Caco-2 (cell line): ENCODE measurements around the gene PRR13. TPM values are rescaled to one million over a fixed set of nuclear protein-coding genes. Genes with fewer than 3 reads are reported as not detected.

Experiments
- BruUV-seq: library from RNA; stranded (reverse); fragments of 400-500 nt; replicated peaks from 2 replicates; lab custom pipeline; 2021; lab: Mats Ljungman, UMichigan
- CTCF ChIA-PET: fragments of 300-600 bp; sonication (Branson Sonifier 250); formaldehyde crosslinking; loops from one replicate; lab custom pipeline; 2022; ENCODE audit warnings: antibody characterized with exemption; lab: Charles Lee
- POLR2A ChIA-PET: fragments of 300-600 bp; sonication (Branson Sonifier 250); formaldehyde crosslinking; loops from one replicate; lab custom pipeline; 2022; ENCODE audit warnings: antibody characterized with exemption; lab: Charles Lee
- DNase-seq, 2 experiments: peaks; one replicate each; pipeline versions ENCODE4 v3.0.0 to v3.0.0-alpha.2; 2020 to 2022
- H3K27me3 ChIP-seq: replicated peaks from 2 replicates; pipeline ENCODE4 v1.6.0; 2011; ENCODE audit warnings: low read length; ENCODE audit not compliant: control insufficient read depth, insufficient read depth
- H3K36me3 ChIP-seq: 2 replicates; pipeline ENCODE4 v1.5.1; 2011; ENCODE audit warnings: low read length; ENCODE audit not compliant: control insufficient read depth, insufficient read depth
- H3K4me1 ChIP-seq: fragments of 250-450 bp; sonication (Bioruptor Pico); 2 replicates; pipeline ENCODE4 v1.5.1; 2020; ENCODE audit warnings: mild to moderate bottlenecking
- H3K4me3 ChIP-seq: 2 replicates; pipeline ENCODE4 v1.5.1; 2011; ENCODE audit warnings: low read depth, mild to moderate bottlenecking, control low read depth, low read length
- H3K9me3 ChIP-seq: fragments of 250-450 bp; sonication (Bioruptor Pico); 2 replicates; pipeline ENCODE4 v1.5.1; 2020; ENCODE audit warnings: mild to moderate bottlenecking, moderate library complexity
- H3K27ac Mint-ChIP-seq: one replicate; pipeline ENCODE4 v1.8.0; 2022; ENCODE audit warnings: mixed read lengths; ENCODE audit not compliant: unreplicated experiment
- H3K27me3 Mint-ChIP-seq: one replicate; pipeline ENCODE4 v1.8.0; 2022; ENCODE audit warnings: mixed read lengths; ENCODE audit not compliant: insufficient read depth, unreplicated experiment
- H3K36me3 Mint-ChIP-seq: one replicate; pipeline ENCODE4 v1.8.0; 2022; ENCODE audit warnings: mild to moderate bottlenecking, mixed read lengths; ENCODE audit not compliant: insufficient read depth, unreplicated experiment
- H3K4me1 Mint-ChIP-seq: one replicate; pipeline ENCODE4 v1.8.0; 2022; ENCODE audit warnings: low read depth, mixed read lengths; ENCODE audit not compliant: unreplicated experiment
- H3K4me3 Mint-ChIP-seq: one replicate; pipeline ENCODE4 v1.8.0; 2022; ENCODE audit warnings: mild to moderate bottlenecking, moderate library complexity, mixed read lengths; ENCODE audit not compliant: unreplicated experiment
- H3K9me3 Mint-ChIP-seq: one replicate; pipeline ENCODE4 v1.8.0; 2022; ENCODE audit warnings: mixed read lengths; ENCODE audit not compliant: unreplicated experiment
- CTCF ChIP-seq, 2 experiments: fragments of 200-600 bp in 1 of 2; IDR thresholded peaks; 1 replicate in 1 of 2; 2 replicates in 1 of 2; pipeline versions ENCODE4 v1.5.1 to v1.8.0; 2011 to 2022; ENCODE audit warnings: antibody characterized with exemption in 1 of 2, control low read depth in 1 of 2, inconsistent platforms in 1 of 2, low read depth in 1 of 2, low read length in 1 of 2, mild to moderate bottlenecking in 1 of 2, moderate library complexity in 1 of 2; ENCODE audit not compliant: insufficient read depth in 1 of 2, severe bottlenecking in 1 of 2, unreplicated experiment in 1 of 2
- intact Hi-C: fragments of 100-400 bp; cut with micrococcal nuclease; formaldehyde crosslinking; loops from one replicate; pipeline ENCODE4 v1.10.0; 2022; ENCODE audit not compliant: unreplicated experiment
- total RNA-seq: library from RNA; stranded (reverse); gene quantifications from 2 replicates; pipeline ENCODE4 v1.2.3, GENCODE V29; 2022

PRR13 gene
- total RNA-seq, 1 experiment from 2014 or later: 400 TPM

- ChIA-PET POLR2A (interaction anchor here (1.0 kb wide), 1 partner anchor 11 kb away, joined by 4 read pairs; no protein-coding TSS in a partner anchor), CTCF (interaction anchor here (0.6 to 2.1 kb wide), 9 partner anchors 8 to 172 kb away, joined by 3 to 7 read pairs (median 5); partner anchors contain the start of genes AAAS and TARBP2)
- Histone ChIP-seq H3K27me3 (no peaks in the 10 kb centered on the region), H3K9me3 (no peaks in the 10 kb centered on the region), H3K36me3 (no peaks in the 10 kb centered on the region), H3K4me1 (peaks cover 18% of the 10 kb centered on the region), H3K4me3 (peak overlapping the region; percentile 61)
- Mint-ChIP-seq H3K9me3 (no peaks in the 10 kb centered on the region), H3K36me3 (peaks cover 27% of the 10 kb centered on the region), H3K27ac (peak overlapping the region; percentile 72), H3K4me1 (peaks cover 27% of the 10 kb centered on the region), H3K4me3 (peak overlapping the region; percentile 88), H3K27me3 (no peaks in the 10 kb centered on the region)
- no TSS peak for BruUV-seq
- TF ChIP-seq CTCF (IDR thresholded peaks at IDR 0.05; ENCODE audit: insufficient read depth in 1 of 2, low read depth in 1 of 2, low read length in 1 of 2, severe bottlenecking in 1 of 2, unreplicated experiment in 1 of 2): no peak
- peak; percentile 96 for DNase-seq
- intact Hi-C loops: loop anchor here (1.0 kb wide), 1 partner anchor 8 kb away; the partner anchor contains the start of gene TARBP2
Measured at GRCh38 chr12:53492830-53493609, 51.5 kb downstream of the PRR13 start.

- no peaks in the 10 kb centered on the region for H3K36me3 ChIP-seq
- H3K9me3 ChIP-seq: no peaks in the 10 kb centered on the region
- BruUV-seq: TSS peak; percentile 93
- H3K4me1 ChIP-seq: peaks cover 18% of the 10 kb centered on the region
- H3K27me3 ChIP-seq: no peaks in the 10 kb centered on the region
- peak overlapping the region; percentile 72 for H3K27ac Mint-ChIP-seq
- peak overlapping the region; percentile 88 for H3K4me3 Mint-ChIP-seq
- H3K27me3 Mint-ChIP-seq: no peaks in the 10 kb centered on the region
- peak overlapping the region; percentile 61 for H3K4me3 ChIP-seq
- intact Hi-C loops: loop anchor here (1.0 kb wide), 1 partner anchor 8 kb away; the partner anchor contains the start of gene TARBP2
- ChIA-PET POLR2A (interaction anchor here (0.6 kb wide), 1 partner anchor 313 kb away, joined by 3 read pairs; the partner anchor contains the start of gene ZNF740), CTCF (interaction anchor here (0.6 to 1.9 kb wide), 6 partner anchors 12 to 173 kb away, joined by 3 to 6 read pairs (median 4); partner anchors contain the start of gene AAAS)
- peaks cover 34% of the 10 kb centered on the region for H3K4me1 Mint-ChIP-seq
- peak in 1 of 2 experiments; percentile 26 for TF ChIP-seq CTCF (IDR thresholded peaks at IDR 0.05; ENCODE audit: insufficient read depth in 1 of 2, low read depth in 1 of 2, low read length in 1 of 2, severe bottlenecking in 1 of 2, unreplicated experiment in 1 of 2)
- H3K9me3 Mint-ChIP-seq: no peaks in the 10 kb centered on the region
- DNase-seq: no peak
- peaks cover 31% of the 10 kb centered on the region for H3K36me3 Mint-ChIP-seq
Measured at GRCh38 chr12:53493610-53494391, 52.3 kb downstream of the PRR13 start.

Other genes with a start within 250 kb of the PRR13 start
- gene ITGB7, start 234.5 kb upstream of the PRR13 start, total RNA-seq: 1.1 TPM in 2 replicates
- 11.8 and 12.9 TPM in 2 replicates for gene RARG, start 209.5 kb upstream of the PRR13 start, total RNA-seq
- 32.3 and 34.9 TPM in 2 replicates for gene ESPL1, start 173.4 kb upstream of the PRR13 start, total RNA-seq
- gene PFDN5, start 146.2 kb upstream of the PRR13 start, total RNA-seq: 251 and 264 TPM in 2 replicates
- gene MYG1, start 142.0 kb upstream of the PRR13 start, total RNA-seq: 56.3 and 59.8 TPM in 2 replicates
- 63.8 and 67.2 TPM in 2 replicates for gene AAAS, start 120.1 kb upstream of the PRR13 start, total RNA-seq
- not detected in 2 replicates for gene SP7, start 105.4 kb upstream of the PRR13 start, total RNA-seq
- 78.1 and 83.3 TPM in 2 replicates for gene SP1, start 61.6 kb upstream of the PRR13 start, total RNA-seq
- 0.28 and 0.48 TPM in 2 replicates for gene AMHR2, start 17.9 kb upstream of the PRR13 start, total RNA-seq
- gene PCBP2, start 10.4 kb downstream of the PRR13 start, total RNA-seq: 1,036 and 1,143 TPM in 2 replicates
- 2.4 and 3.9 TPM in 2 replicates for gene MAP3K12, start 57.7 kb downstream of the PRR13 start, total RNA-seq
- 43.9 and 50.7 TPM in 2 replicates for gene TARBP2, start 59.5 kb downstream of the PRR13 start, total RNA-seq
- gene NPFF, start 65.8 kb downstream of the PRR13 start, total RNA-seq: 2.4 TPM in 1 of 2 replicates, not detected in the other
- gene ATF7, start 184.6 kb downstream of the PRR13 start, total RNA-seq: 26.9 and 28.7 TPM in 2 replicates
- 156 and 160 TPM in 2 replicates for gene ATP5MC2, start 234.3 kb downstream of the PRR13 start, total RNA-seq